KG1 (cell line): ENCODE measurements around the gene SULF2.
A peak's percentile ranks its signal among the peaks of the same experiment; 100 is the strongest.

ENCODE experiments used
- DNase-seq: peaks from one replicate; lab custom pipeline; 2025; lab: John Stamatoyannopoulos, UW

SULF2 gene

GRCh38 chr20:47682028-47682783 lies 103.1 kb downstream of the SULF2 start:
- no peak for DNase-seq

- no peak for DNase-seq
Observed at GRCh38 chr20:47680804-47681529, 104.3 kb downstream of the SULF2 start.

GRCh38 chr20:47679462-47679861 lies 105.8 kb downstream of the SULF2 start:
- no peak for DNase-seq

- DNase-seq = no peak
Observed at GRCh38 chr20:47678536-47678935, 106.7 kb downstream of the SULF2 start.

- peak; percentile 9 for DNase-seq
Observed at GRCh38 chr20:47677635-47678453, 107.4 kb downstream of the SULF2 start.

- DNase-seq = no peak
Observed at GRCh38 chr20:47676912-47677634, 108.2 kb downstream of the SULF2 start.

- DNase-seq = no peak
Observed at GRCh38 chr20:47676219-47676721, 109.0 kb downstream of the SULF2 start.

GRCh38 chr20:47675190-47676142 lies 109.8 kb downstream of the SULF2 start:
- no peak for DNase-seq

- DNase-seq = no peak
Observed at GRCh38 chr20:47674686-47675085, 110.6 kb downstream of the SULF2 start.

GRCh38 chr20:47674145-47674544 lies 111.1 kb downstream of the SULF2 start:
- DNase-seq = no peak

- DNase-seq = no peak
Observed at GRCh38 chr20:47673671-47673955, 111.7 kb downstream of the SULF2 start.

- no peak for DNase-seq
Observed at GRCh38 chr20:47672886-47673670, 112.2 kb downstream of the SULF2 start.

- DNase-seq = no peak
Observed at GRCh38 chr20:47672166-47672565, 113.1 kb downstream of the SULF2 start.

- DNase-seq = no peak
Observed at GRCh38 chr20:47670913-47671312, 114.4 kb downstream of the SULF2 start.

- DNase-seq = no peak
Observed at GRCh38 chr20:47669927-47670890, 115.1 kb downstream of the SULF2 start.

- no peak for DNase-seq
Observed at GRCh38 chr20:47669489-47669888, 115.8 kb downstream of the SULF2 start.

GRCh38 chr20:47669152-47669425 lies 116.2 kb downstream of the SULF2 start:
- DNase-seq = no peak

- no peak for DNase-seq
Observed at GRCh38 chr20:47668313-47669151, 116.7 kb downstream of the SULF2 start.
